ENCODE results near the gene SYNE4.

DNA sequence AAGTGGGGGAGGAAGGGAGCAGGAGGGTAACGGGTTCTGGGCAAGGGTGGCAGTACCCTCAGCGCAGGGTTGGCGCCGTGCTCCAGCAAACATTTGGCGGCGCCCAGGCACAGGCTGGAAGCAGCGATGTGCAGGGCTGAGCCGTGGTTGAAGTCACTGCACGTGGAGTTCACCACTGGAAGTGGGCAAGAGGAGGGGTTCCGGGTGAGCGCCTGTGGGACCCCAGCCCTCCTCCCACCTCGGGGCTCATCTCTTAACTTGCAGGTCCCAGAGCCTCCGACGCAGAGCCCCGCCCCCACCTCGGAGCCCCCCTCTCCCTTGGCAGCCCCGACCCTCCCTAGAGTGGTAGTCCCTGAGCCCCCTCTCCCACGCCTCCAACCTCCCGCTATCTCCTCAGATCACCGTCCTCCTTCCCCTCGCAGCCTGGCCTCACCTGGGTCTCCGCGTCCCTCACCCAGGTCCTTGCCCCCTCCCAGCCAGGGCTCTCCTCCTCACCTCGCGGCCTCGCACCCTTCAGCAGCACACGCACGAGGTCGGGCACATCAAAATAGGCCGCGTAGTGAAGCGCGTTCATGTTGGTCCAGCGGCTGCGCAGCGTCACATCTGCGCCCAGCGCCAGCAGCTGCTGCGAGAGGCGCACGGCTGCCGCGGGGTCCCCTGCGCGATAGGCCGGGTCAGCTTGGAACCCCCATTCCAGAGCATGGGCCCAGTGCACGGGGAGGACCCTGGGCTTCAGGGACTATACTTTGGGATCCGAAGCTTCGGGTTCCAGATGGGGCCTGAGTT lies 17.7 kb upstream of the SYNE4 start:
- TF ChIP-seq, protein P1, sequence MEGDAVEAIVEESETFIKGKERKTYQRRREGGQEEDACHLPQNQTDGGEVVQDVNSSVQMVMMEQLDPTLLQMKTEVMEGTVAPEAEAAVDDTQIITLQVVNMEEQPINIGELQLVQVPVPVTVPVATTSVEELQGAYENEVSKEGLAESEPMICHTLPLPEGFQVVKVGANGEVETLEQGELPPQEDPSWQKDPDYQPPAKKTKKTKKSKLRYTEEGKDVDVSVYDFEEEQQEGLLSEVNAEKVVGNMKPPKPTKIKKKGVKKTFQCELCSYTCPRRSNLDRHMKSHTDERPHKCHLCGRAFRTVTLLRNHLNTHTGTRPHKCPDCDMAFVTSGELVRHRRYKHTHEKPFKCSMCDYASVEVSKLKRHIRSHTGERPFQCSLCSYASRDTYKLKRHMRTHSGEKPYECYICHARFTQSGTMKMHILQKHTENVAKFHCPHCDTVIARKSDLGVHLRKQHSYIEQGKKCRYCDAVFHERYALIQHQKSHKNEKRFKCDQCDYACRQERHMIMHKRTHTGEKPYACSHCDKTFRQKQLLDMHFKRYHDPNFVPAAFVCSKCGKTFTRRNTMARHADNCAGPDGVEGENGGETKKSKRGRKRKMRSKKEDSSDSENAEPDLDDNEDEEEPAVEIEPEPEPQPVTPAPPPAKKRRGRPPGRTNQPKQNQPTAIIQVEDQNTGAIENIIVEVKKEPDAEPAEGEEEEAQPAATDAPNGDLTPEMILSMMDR (conservative IDR thresholded peaks at IDR 0.05; ENCODE audit: low read depth, low read length) = no peak
- TF ChIP-seq EZH2 (IDR thresholded peaks at IDR 0.05; ENCODE audit: borderline replicate concordance, low read depth, low read length, poor library complexity, severe bottlenecking) = no peak

Data from A673 (cell line).